ENCODE results near the gene NCMAP. TPM values are rescaled to one million over a fixed set of nuclear protein-coding genes. Genes with fewer than 3 reads are reported as not detected.

The NCMAP gene
- total RNA-seq, 1 donor from 2014 or later = 0.25 TPM

DNA sequence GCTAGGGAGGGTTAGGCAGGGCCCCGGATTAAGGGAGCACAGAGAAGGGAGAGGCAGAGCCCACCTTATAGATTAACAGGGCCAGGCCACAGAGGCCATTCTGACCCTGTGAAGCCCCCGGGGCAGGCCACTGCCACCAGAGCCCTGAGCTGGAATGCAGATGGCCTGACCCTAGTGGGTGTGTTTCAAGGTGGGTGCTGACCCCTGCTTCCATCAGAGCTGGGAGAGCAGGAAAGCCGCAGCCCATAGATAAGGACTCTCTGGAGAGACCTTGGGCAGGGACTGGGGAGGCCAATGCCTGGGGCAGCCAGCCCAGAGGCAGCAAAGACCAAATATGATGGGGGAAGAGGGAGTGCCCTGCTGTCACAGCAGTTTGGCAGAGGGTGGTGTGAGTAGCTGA lies 35.9 kb downstream of the NCMAP start:
- intact Hi-C loops (cut with DNase I) = no loop called here
- Histone ChIP-seq H3K9me3 (no peaks in the 10 kb centered on the region), H3K27me3 (no peaks in the 10 kb centered on the region), H3K27ac (no peak overlapping the region), H3K36me3 (no peaks in the 10 kb centered on the region), H3K4me3 (no peak overlapping the region), H3K4me1 (no peaks in the 10 kb centered on the region)
- no peak for DNase-seq (ENCODE audit: extremely low spot score in 2 of 2)
- no peak for TF ChIP-seq POLR2AphosphoS5 (IDR thresholded peaks at IDR 0.05; ENCODE audit: insufficient read depth in 1 of 2, low read depth in 1 of 2)
- TF ChIP-seq, protein P1, sequence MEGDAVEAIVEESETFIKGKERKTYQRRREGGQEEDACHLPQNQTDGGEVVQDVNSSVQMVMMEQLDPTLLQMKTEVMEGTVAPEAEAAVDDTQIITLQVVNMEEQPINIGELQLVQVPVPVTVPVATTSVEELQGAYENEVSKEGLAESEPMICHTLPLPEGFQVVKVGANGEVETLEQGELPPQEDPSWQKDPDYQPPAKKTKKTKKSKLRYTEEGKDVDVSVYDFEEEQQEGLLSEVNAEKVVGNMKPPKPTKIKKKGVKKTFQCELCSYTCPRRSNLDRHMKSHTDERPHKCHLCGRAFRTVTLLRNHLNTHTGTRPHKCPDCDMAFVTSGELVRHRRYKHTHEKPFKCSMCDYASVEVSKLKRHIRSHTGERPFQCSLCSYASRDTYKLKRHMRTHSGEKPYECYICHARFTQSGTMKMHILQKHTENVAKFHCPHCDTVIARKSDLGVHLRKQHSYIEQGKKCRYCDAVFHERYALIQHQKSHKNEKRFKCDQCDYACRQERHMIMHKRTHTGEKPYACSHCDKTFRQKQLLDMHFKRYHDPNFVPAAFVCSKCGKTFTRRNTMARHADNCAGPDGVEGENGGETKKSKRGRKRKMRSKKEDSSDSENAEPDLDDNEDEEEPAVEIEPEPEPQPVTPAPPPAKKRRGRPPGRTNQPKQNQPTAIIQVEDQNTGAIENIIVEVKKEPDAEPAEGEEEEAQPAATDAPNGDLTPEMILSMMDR (IDR thresholded peaks at IDR 0.05) = no peak
- TF ChIP-seq POLR2A (IDR thresholded peaks at IDR 0.05) = no peak

DNA sequence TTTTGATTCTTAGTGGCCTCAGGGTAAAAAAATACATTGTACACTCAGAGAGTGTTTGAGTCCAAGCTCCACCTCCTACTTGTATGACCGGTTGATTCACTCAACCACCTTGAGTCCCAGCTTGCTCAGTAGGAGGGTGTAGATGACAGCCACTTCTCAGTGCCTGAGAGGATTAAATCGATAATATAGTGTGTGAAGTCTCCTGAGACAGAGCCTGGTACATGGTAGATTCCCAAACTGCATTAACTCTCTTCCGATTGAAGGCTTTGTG lies 38.4 kb downstream of the NCMAP start:
- no peaks in the 10 kb centered on the region for H3K4me1 ChIP-seq
- H3K27ac ChIP-seq = no peak overlapping the region
- no peaks in the 10 kb centered on the region for H3K9me3 ChIP-seq
- TF ChIP-seq POLR2A (IDR thresholded peaks at IDR 0.05) = no peak
- TF ChIP-seq POLR2AphosphoS5 (IDR thresholded peaks at IDR 0.05; ENCODE audit: insufficient read depth in 1 of 2, low read depth in 1 of 2) = peak in 1 of 2 donors; percentile 28
- no peaks in the 10 kb centered on the region for H3K27me3 ChIP-seq
- intact Hi-C loops (cut with DNase I) = no loop called here
- H3K4me3 ChIP-seq = no peak overlapping the region
- no peaks in the 10 kb centered on the region for H3K36me3 ChIP-seq
- DNase-seq (ENCODE audit: extremely low spot score in 2 of 2) = no peak

DNA sequence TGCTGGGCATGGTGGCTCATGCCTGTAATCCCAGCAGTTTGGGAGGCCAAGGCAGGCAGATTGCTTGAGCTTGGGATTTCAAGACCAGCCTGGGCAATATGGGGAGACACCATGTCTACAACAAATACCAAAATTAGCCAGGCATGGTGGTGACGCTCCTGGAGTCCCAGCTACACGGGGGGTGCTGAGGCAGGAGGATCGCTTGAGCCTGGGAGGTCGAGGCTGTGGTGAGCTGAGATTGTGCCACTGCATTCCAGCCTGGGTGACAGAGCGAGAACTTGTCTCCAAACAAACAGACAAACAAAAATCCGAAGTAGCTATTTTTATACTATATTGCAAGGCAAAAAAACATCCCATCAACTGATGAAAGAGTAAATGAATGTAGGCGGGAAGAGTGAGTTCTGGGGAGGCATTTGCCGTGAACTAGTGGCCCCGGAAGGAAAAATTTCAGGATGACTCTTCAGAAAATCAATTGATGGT lies 40.6 kb downstream of the NCMAP start:
- H3K4me1 ChIP-seq = no peaks in the 10 kb centered on the region
- DNase-seq (ENCODE audit: extremely low spot score in 2 of 2) = no peak
- H3K27me3 ChIP-seq = no peaks in the 10 kb centered on the region
- intact Hi-C loops (cut with DNase I) = no loop called here
- no peak overlapping the region for H3K4me3 ChIP-seq
- no peaks in the 10 kb centered on the region for H3K9me3 ChIP-seq
- TF ChIP-seq, protein P1 (IDR thresholded peaks at IDR 0.05) = no peak
- TF ChIP-seq POLR2AphosphoS5 (IDR thresholded peaks at IDR 0.05; ENCODE audit: insufficient read depth in 1 of 2, low read depth in 1 of 2) (no peak), POLR2A (IDR thresholded peaks at IDR 0.05) (no peak)
- H3K36me3 ChIP-seq = no peaks in the 10 kb centered on the region
- no peak overlapping the region for H3K27ac ChIP-seq

DNA sequence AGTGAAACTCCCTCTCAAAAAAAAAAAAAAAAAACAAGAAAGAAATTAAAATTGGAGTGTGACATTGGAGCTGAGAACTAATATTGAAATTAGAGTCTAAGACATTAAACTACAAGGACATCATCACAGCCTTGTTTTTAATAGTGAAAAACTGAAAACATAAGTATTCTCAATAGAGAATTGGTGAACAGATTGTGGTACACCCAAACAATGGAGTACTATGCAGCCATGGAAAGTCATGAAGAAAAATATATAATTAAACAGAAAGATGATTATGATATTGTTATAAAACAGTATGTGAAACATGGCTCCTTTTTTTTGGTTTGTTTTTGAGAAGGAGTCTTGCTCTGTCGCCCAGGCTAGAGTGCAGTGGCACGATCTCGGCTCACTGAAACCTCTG lies 43.4 kb downstream of the NCMAP start:
- intact Hi-C loops (cut with DNase I) = no loop called here
- H3K4me3 ChIP-seq = no peak overlapping the region
- no peaks in the 10 kb centered on the region for H3K36me3 ChIP-seq
- no peaks in the 10 kb centered on the region for H3K27me3 ChIP-seq
- no peaks in the 10 kb centered on the region for H3K4me1 ChIP-seq
- H3K27ac ChIP-seq = no peak overlapping the region
- no peak for TF ChIP-seq POLR2A (IDR thresholded peaks at IDR 0.05)
- TF ChIP-seq POLR2AphosphoS5 (IDR thresholded peaks at IDR 0.05; ENCODE audit: insufficient read depth in 1 of 2, low read depth in 1 of 2) = no peak
- TF ChIP-seq, protein P1 (IDR thresholded peaks at IDR 0.05) = no peak
- DNase-seq (ENCODE audit: extremely low spot score in 2 of 2) = no peak
- no peaks in the 10 kb centered on the region for H3K9me3 ChIP-seq

DNA sequence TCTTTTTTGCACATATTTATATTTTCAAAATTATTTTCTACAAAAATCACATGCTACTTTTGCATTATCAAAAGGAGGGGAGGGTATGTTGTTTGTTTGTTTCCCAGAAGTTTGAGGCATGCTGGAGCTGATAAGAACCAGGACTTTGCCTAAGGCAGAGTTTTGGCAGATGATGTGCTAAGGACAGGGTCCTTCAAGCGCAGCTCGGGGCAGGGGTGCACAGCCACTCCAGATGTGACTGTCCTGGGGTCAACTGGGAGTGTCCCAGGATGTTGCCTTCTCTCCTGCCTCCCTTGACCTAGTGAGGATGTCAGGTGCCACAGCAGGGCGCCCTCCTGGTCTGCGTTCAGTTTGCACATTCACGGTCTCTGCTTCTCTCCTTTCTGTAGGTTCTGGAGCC lies 44.7 kb downstream of the NCMAP start:
- Histone ChIP-seq H3K36me3 (no peaks in the 10 kb centered on the region), H3K4me1 (no peaks in the 10 kb centered on the region), H3K4me3 (no peak overlapping the region), H3K9me3 (no peaks in the 10 kb centered on the region), H3K27ac (no peak overlapping the region), H3K27me3 (no peaks in the 10 kb centered on the region)
- no peak for DNase-seq (ENCODE audit: extremely low spot score in 2 of 2)
- intact Hi-C loops (cut with DNase I) = no loop called here
- TF ChIP-seq, protein P1 (IDR thresholded peaks at IDR 0.05) = no peak
- TF ChIP-seq POLR2A (IDR thresholded peaks at IDR 0.05) (no peak), POLR2AphosphoS5 (IDR thresholded peaks at IDR 0.05; ENCODE audit: insufficient read depth in 1 of 2, low read depth in 1 of 2) (no peak)

Data from vagina (tissue), 2 donors.